HepG2 (cell line): ENCODE data around the gene TBC1D21. TPM values are rescaled to one million over a fixed set of nuclear protein-coding genes. Genes with fewer than 3 reads are reported as not detected.

Experiments
- ATAC-seq: fragments of 200-7000 bp; cut with Tn5 transposase; 3 replicates; pipeline ENCODE4 v1.9.1; 2020; ENCODE audit warnings: mild to moderate bottlenecking, moderate library complexity
- BruUV-seq: library from RNA; stranded (reverse); fragments of 400-500 nt; replicated peaks from 2 replicates; lab custom pipeline; 2021; lab: Mats Ljungman, UMichigan
- CTCF ChIA-PET: fragments of 300-600 bp; formaldehyde crosslinking; extraction: SDS; loops from one replicate; lab custom pipeline; 2021; ENCODE audit warnings: low total read pairs, inconsistent platforms, low intra/inter-chr PET ratio; lab: Yijun Ruan, JAX
- POLR2A ChIA-PET: fragments of 350-600 bp; sonication (Branson Sonifier 250); formaldehyde crosslinking; loops from one replicate; lab custom pipeline; 2020; ENCODE audit warnings: antibody characterized with exemption, inconsistent platforms; lab: Yijun Ruan, JAX
- DNase-seq: peaks from one replicate; pipeline ENCODE4 v3.0.0-alpha.2; 2015; ENCODE audit warnings: low spot score
- FAIRE-seq: peaks from 3 replicates; lab custom pipeline; 2011; peaks lifted over from hg19 to GRCh38; lab: Jason Lieb, UNC
- H2AFZ ChIP-seq: one replicate; pipeline ENCODE4 v1.6.1; 2011; ENCODE audit warnings: low read length, inconsistent platforms
- H3K27ac ChIP-seq: fragments of 300-600 bp; 3 replicates; pipeline ENCODE4 v1.8.0; 2011; ENCODE audit warnings: mixed run types, mild to moderate bottlenecking, mixed read lengths, low read length, inconsistent platforms; ENCODE audit not compliant: insufficient read depth; ENCODE audit errors: extremely low read length
- H3K27me3 ChIP-seq, 2 experiments: fragments of 200-600 bp in 1 of 2; 2 replicates in 1 of 2; 3 replicates in 1 of 2; pipeline versions ENCODE4 v1.6.0 to v1.8.0; 2011; ENCODE audit warnings: low read length in 2 of 2, mild to moderate bottlenecking in 2 of 2, moderate library complexity in 2 of 2, inconsistent platforms in 1 of 2; ENCODE audit not compliant: insufficient read depth in 2 of 2, control insufficient read depth in 1 of 2
- H3K36me3 ChIP-seq, 2 experiments: fragments of 200-600 bp in 1 of 2; replicated peaks in 1 of 2; 2 replicates in 1 of 2; 3 replicates in 1 of 2; pipeline versions ENCODE4 v1.5.1 to v1.8.0; 2011; ENCODE audit warnings: low read length in 2 of 2, inconsistent platforms in 1 of 2; ENCODE audit not compliant: insufficient read depth in 2 of 2, control insufficient read depth in 1 of 2
- H3K4me1 ChIP-seq: 2 replicates; pipeline ENCODE4 v1.5.1; 2012; ENCODE audit warnings: low read length, inconsistent platforms; ENCODE audit not compliant: insufficient read depth
- H3K4me2 ChIP-seq: 2 replicates; pipeline ENCODE4 v1.6.0; 2011; ENCODE audit warnings: low read depth, low read length, inconsistent platforms
- H3K4me3 ChIP-seq, 3 experiments: fragments of 200-600 bp in 1 of 3; sonication (generic), shearing (Covaris generic) in 1 of 3; replicated peaks in 1 of 3; 2 replicates each; pipeline ENCODE4 v1.5.1; 2011 to 2016; ENCODE audit warnings: low read length in 3 of 3, inconsistent platforms in 2 of 3, low read depth in 2 of 3, mild to moderate bottlenecking in 2 of 3, control low read depth in 1 of 3, mixed read lengths in 1 of 3; ENCODE audit not compliant: insufficient read depth in 1 of 3
- H3K79me2 ChIP-seq: one replicate; pipeline ENCODE4 v1.6.1; 2011; ENCODE audit warnings: low read length, inconsistent platforms; ENCODE audit not compliant: insufficient read depth
- H3K9ac ChIP-seq: 2 replicates; pipeline ENCODE4 v1.6.0; 2011; ENCODE audit warnings: mild to moderate bottlenecking, low read depth, low read length, inconsistent platforms; ENCODE audit not compliant: insufficient read depth
- H3K9me3 ChIP-seq: 2 replicates; pipeline ENCODE4 v1.5.1; 2012; ENCODE audit warnings: mild to moderate bottlenecking, low read length
- H4K20me1 ChIP-seq: 2 replicates; pipeline ENCODE4 v1.6.0; 2011; ENCODE audit warnings: inconsistent platforms, mild to moderate bottlenecking, low read length, moderate library complexity; ENCODE audit not compliant: insufficient read depth
- ATF2 ChIP-seq: sonication (generic); formaldehyde crosslinking; IDR thresholded peaks from 2 replicates; pipeline ENCODE4 v1.4.0; 2020; ENCODE audit warnings: missing genetic modification reagents
- ATF7 ChIP-seq, 2 experiments: fragments of 450-650 bp in 1 of 2; sonication (generic) in 1 of 2; formaldehyde crosslinking in 1 of 2; IDR thresholded peaks; 2 replicates each; pipeline versions ENCODE4 v1.4.0 to v1.6.1; 2016 to 2020; ENCODE audit warnings: antibody characterized with exemption in 1 of 2, mild to moderate bottlenecking in 1 of 2, missing genetic modification reagents in 1 of 2
- ATRX ChIP-seq: sonication (generic); formaldehyde crosslinking; IDR thresholded peaks from 2 replicates; pipeline ENCODE4 v1.4.0; 2020; ENCODE audit warnings: missing genetic modification reagents, borderline replicate concordance
- BRD4 ChIP-seq: sonication (generic); formaldehyde crosslinking; IDR thresholded peaks from 2 replicates; pipeline ENCODE4 v1.4.0; 2020; ENCODE audit warnings: missing genetic modification reagents
- CAMTA2 ChIP-seq: sonication (generic); formaldehyde crosslinking; IDR thresholded peaks from 2 replicates; pipeline ENCODE4 v1.4.0; 2020; ENCODE audit warnings: mild to moderate bottlenecking, missing genetic modification reagents, borderline replicate concordance
- CREB1 ChIP-seq, 2 experiments: fragments of 450-650 bp in 1 of 2; IDR thresholded peaks; 2 replicates each; pipeline ENCODE4 v1.6.1; 2016 to 2017; ENCODE audit warnings: control low read depth in 1 of 2, mild to moderate bottlenecking in 1 of 2, missing compliant biosample characterization in 1 of 2, missing genetic modification characterization in 1 of 2
- DR1 ChIP-seq: sonication (generic); formaldehyde crosslinking; IDR thresholded peaks from 2 replicates; pipeline ENCODE4 v1.8.0; 2021; ENCODE audit warnings: mild to moderate bottlenecking, missing genetic modification reagents, inconsistent platforms
- FOXO4 ChIP-seq: sonication (generic); formaldehyde crosslinking; conservative IDR thresholded peaks from 2 replicates; pipeline ENCODE4 v1.8.1; 2023; ENCODE audit warnings: missing genetic modification reagents
- HDAC1 ChIP-seq: sonication (generic); formaldehyde crosslinking; IDR thresholded peaks from 2 replicates; pipeline ENCODE4 v1.5.1; 2020; ENCODE audit warnings: mild to moderate bottlenecking, missing genetic modification reagents
- HNF4A ChIP-seq: sonication (generic); formaldehyde crosslinking; IDR thresholded peaks from 2 replicates; pipeline ENCODE4 v1.4.0; 2020; ENCODE audit warnings: missing genetic modification reagents
- MTF1 ChIP-seq: sonication (generic); formaldehyde crosslinking; IDR thresholded peaks from 2 replicates; pipeline ENCODE4 v1.5.0; 2020; ENCODE audit warnings: missing genetic modification reagents
- NFATC3 ChIP-seq: sonication (generic); formaldehyde crosslinking; IDR thresholded peaks from 2 replicates; pipeline ENCODE4 v1.5.1; 2020; ENCODE audit warnings: mild to moderate bottlenecking, missing genetic modification reagents
- ONECUT2 ChIP-seq: sonication (generic); formaldehyde crosslinking; IDR thresholded peaks from 2 replicates; pipeline ENCODE4 v1.4.0; 2020; ENCODE audit warnings: missing genetic modification reagents
- SRSF4 ChIP-seq: fragments of 200-400 bp; formaldehyde crosslinking; IDR thresholded peaks from one replicate; pipeline ENCODE4 v1.6.1; 2018; ENCODE audit warnings: mild to moderate bottlenecking, low read depth, low read length, moderate library complexity; ENCODE audit not compliant: poor library complexity, severe bottlenecking
- ZNF17 ChIP-seq: sonication (generic); formaldehyde crosslinking; IDR thresholded peaks from 2 replicates; pipeline ENCODE4 v1.5.0; 2020; ENCODE audit warnings: mild to moderate bottlenecking, missing genetic modification reagents
- ZNF552 ChIP-seq: sonication (generic); formaldehyde crosslinking; IDR thresholded peaks from 2 replicates; pipeline ENCODE4 v1.9.0; 2022; ENCODE audit warnings: missing genetic modification reagents, mild to moderate bottlenecking, borderline replicate concordance
- ZNF674 ChIP-seq: sonication (generic); formaldehyde crosslinking; IDR thresholded peaks from 2 replicates; pipeline ENCODE4 v1.5.0; 2020; ENCODE audit warnings: low read depth, mild to moderate bottlenecking, missing genetic modification reagents
- ZNF850 ChIP-seq: sonication (generic); formaldehyde crosslinking; conservative IDR thresholded peaks from 2 replicates; pipeline ENCODE4 v1.9.0; 2021; ENCODE audit warnings: mild to moderate bottlenecking, missing genetic modification reagents
- WGBS: methylation state at CpG from one replicate; pipeline ENCODE4 v1.1.6; 2017; ENCODE audit warnings: low lambda C conversion rate; 5-methylcytosine and 5-hydroxymethylcytosine counted together
- in situ Hi-C: cut with HindIII; loops from 2 replicates; pipeline ENCODE4 v1.10.0; 2017; ENCODE audit warnings: low pct_unique_long_range_greater_than_20kb; ENCODE audit not compliant: extremely low pct_ligation_motif_present
- intact Hi-C: fragments of 100-400 bp; cut with micrococcal nuclease; formaldehyde crosslinking; loops from one replicate; pipeline ENCODE4 v1.10.0; 2022; ENCODE audit not compliant: unreplicated experiment
- polyA plus RNA-seq, 8 experiments: library from polyadenylated mRNA; depleted of rRNA in 3 of 8; stranded (reverse) in 7 of 8; unstranded in 1 of 8; fragments of >200 nt; fragmentation: Illumina TruSeq in 4 of 8; extraction: Trizol in 4 of 8; gene quantifications; 2 replicates each; pipeline versions ENCODE4 v1.2.1 to v1.2.3, GENCODE V29; 2011 to 2016; ENCODE audit warnings: low read depth in 4 of 8, missing spikeins in 1 of 8, mixed read lengths in 1 of 8; ENCODE audit not compliant: insufficient read depth in 1 of 8
- total RNA-seq, 5 experiments: library from RNA; depleted of rRNA; stranded (reverse); fragments of >200 nt; fragmentation: Illumina TruSeq; extraction: Trizol; gene quantifications; 2 replicates each; pipeline ENCODE4 v1.2.3, GENCODE V29; 2016; ENCODE audit warnings: low read depth in 1 of 5

The TBC1D21 gene
- total and polyA plus RNA-seq, 2 of the 13 experiments (the other 11 are each of a cell fraction or from before 2014, with no cell fraction given) = not detected

- Histone ChIP-seq H3K4me3 (no peak overlapping the region), H3K4me1 (no peaks in the 10 kb centered on the region), H2AFZ (no peak overlapping the region), H3K27ac (no peak overlapping the region), H3K9me3 (no peaks in the 10 kb centered on the region), H3K79me2 (no peaks in the 10 kb centered on the region), H3K27me3 (peaks cover 0 to 2% of the 10 kb centered on the region in 2 experiments; a peak in 1 of 5 replicates), H3K36me3 (no peaks in the 10 kb centered on the region), H3K9ac (no peak overlapping the region), H3K4me2 (no peak overlapping the region), H4K20me1 (no peaks in the 10 kb centered on the region)
- peak; percentile 78 for TF ChIP-seq ATF7 (IDR thresholded peaks at IDR 0.05)
- TF ChIP-seq ATF7 (CRISPR knock-in tag; IDR thresholded peaks at IDR 0.05) = no peak
- TF ChIP-seq CAMTA2 (CRISPR knock-in tag) = no peak
- TF ChIP-seq CREB1 (IDR thresholded peaks at IDR 0.05) = peak; percentile 46
- no peak for TF ChIP-seq CREB1 (CRISPR knock-in tag; IDR thresholded peaks at IDR 0.05)
- TF ChIP-seq HDAC1 = no peak
- no peak for TF ChIP-seq ATRX (CRISPR knock-in tag)
- BruUV-seq = no TSS peak
- no peak for DNase-seq
- ChIA-PET CTCF (no interaction called here), POLR2A (no interaction called here)
- in situ Hi-C loops = no loop called here
- ATAC-seq = no peak
- intact Hi-C loops = no loop called here
- FAIRE-seq = no peak
- WGBS = 41% methylated on average over 3 of the region's 6 CpGs
Observed at GRCh38 chr15:73858062-73858461, 15.3 kb upstream of the TBC1D21 start.

- BruUV-seq = no TSS peak
- no peak overlapping the region for H3K27ac ChIP-seq
- intact Hi-C loops = no loop called here
- H3K9me3 ChIP-seq = no peaks in the 10 kb centered on the region
- H3K4me1 ChIP-seq = no peaks in the 10 kb centered on the region
- H3K9ac ChIP-seq = no peak overlapping the region
- ATAC-seq (no peak), DNase-seq (no peak), FAIRE-seq (no peak)
- ChIA-PET POLR2A (no interaction called here), CTCF (no interaction called here)
- H3K36me3 ChIP-seq = no peaks in the 10 kb centered on the region
- no peaks in the 10 kb centered on the region for H4K20me1 ChIP-seq
- WGBS = 35% methylated on average over 6 of the region's 6 CpGs
- no peak overlapping the region for H3K4me3 ChIP-seq
- H2AFZ ChIP-seq = no peak overlapping the region
- peaks cover 0 to 2% of the 10 kb centered on the region in 2 experiments; a peak in 1 of 5 replicates for H3K27me3 ChIP-seq
- no peaks in the 10 kb centered on the region for H3K79me2 ChIP-seq
- in situ Hi-C loops = no loop called here
- no peak overlapping the region for H3K4me2 ChIP-seq
- TF ChIP-seq ZNF552 (CRISPR knock-in tag) (no peak), ZNF850 (CRISPR knock-in tag) (no peak), HNF4A (no peak), DR1 (CRISPR knock-in tag) (no peak), ONECUT2 (CRISPR knock-in tag) (no peak), ATF2 (CRISPR knock-in tag) (no peak), MTF1 (no peak), NFATC3 (CRISPR knock-in tag) (no peak), ZNF17 (CRISPR knock-in tag) (no peak), BRD4 (no peak), SRSF4 (no peak), ZNF674 (CRISPR knock-in tag) (no peak), FOXO4 (CRISPR knock-in tag) (no peak)
Observed at GRCh38 chr15:73862276-73862675, 11.1 kb upstream of the TBC1D21 start.
